GM19372 (cell line): ENCODE results near the gene SNN.

Experiments used
- ATAC-seq: cut with Tn5 transposase; IDR thresholded peaks from one replicate; pipeline ENCODE4 v1.9.1; 2021; ENCODE audit warnings: mild to moderate bottlenecking, low read depth, moderate library complexity; ENCODE audit not compliant: unreplicated experiment

SNN gene

GRCh38 chr16:11725457-11725856 is 57.2 kb downstream of the SNN start:
- no peak for ATAC-seq

DNA sequence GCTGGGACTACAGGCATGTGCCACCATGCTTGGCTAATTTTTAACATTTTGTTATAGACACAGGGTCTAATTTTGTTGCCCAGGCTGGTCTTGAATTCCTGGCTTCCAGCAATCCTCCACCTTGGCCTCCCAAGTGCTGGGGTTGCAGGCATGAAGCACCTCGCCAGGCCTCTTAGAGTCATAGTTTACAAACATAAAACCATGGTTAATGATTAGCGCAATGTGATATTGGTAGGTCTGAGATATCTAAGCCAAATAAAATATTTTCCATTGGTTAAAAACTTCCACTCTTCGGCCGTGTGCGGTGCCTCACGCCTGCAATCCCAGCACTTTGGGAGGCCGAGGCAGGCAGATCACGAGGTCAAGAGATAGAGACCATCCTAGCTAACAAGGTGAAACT is 57.8 kb downstream of the SNN start:
- ATAC-seq, result no peak

- no peak for ATAC-seq
Observed at GRCh38 chr16:11727796-11728543, 59.7 kb downstream of the SNN start.
